Limb (tissue), 2 donors: ENCODE results near the gene APOC1.
"Not testable (repeated sequence)": the region's sequence is repeated elsewhere in the genome, so short reads cannot be mapped to it uniquely, and the experiment has no call there.

Experiments
- DNase-seq, 2 donors: peaks; one replicate each; pipeline ENCODE4 v3.0.0-alpha.2; 2016; ENCODE audit errors: extremely low spot score in 2 of 2

APOC1 gene

GRCh38 chr19:44912854-44913253, 1.6 kb upstream of the APOC1 start:
- no peak for DNase-seq

DNA sequence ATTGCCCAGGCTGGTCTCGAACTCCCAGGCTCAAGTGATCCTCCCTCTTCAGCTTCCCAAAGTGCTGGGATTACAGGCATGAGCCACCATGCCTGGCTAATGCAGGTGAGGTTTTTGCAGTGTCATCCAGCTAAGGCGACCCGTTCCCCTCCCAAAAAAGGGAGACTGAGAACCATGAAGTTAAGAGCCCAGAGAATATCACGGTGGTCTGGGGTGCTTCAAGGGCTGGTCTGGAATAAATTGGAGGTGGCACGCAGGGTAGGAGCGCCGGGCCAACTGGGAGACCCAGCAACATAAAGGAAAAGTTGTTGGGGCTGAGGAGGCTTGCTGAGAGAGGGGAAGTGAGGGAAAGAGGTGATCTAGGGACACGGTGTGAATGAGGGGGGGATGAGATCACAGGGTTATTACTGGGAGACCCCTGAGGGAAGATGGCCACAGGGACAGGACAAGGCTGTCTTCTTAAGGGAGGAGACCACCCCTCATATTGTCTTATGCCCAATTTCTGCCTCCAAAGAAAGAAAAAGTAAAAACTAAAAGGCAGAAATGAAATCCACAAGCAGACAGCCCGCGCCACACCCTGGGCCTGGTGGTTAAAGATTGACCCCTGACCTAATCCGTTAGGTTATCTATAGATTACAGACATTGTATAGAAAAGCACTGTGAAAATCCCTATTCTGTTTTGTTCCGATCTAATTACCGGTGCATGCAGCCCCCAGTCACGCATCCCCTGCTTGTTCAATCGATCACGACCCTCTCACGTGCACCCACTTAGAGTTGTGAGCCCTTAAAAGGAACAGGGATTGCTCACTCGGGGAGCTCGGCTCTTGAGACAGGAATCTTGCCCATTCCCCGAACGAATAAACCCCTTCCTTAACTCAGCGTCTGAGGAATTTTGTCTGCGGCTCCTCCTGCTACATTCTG, 636 bp upstream of the APOC1 start:
- not testable (repeated sequence) for DNase-seq

GRCh38 chr19:44924243-44924725, 9.9 kb downstream of the APOC1 start:
- DNase-seq: no peak

DNA sequence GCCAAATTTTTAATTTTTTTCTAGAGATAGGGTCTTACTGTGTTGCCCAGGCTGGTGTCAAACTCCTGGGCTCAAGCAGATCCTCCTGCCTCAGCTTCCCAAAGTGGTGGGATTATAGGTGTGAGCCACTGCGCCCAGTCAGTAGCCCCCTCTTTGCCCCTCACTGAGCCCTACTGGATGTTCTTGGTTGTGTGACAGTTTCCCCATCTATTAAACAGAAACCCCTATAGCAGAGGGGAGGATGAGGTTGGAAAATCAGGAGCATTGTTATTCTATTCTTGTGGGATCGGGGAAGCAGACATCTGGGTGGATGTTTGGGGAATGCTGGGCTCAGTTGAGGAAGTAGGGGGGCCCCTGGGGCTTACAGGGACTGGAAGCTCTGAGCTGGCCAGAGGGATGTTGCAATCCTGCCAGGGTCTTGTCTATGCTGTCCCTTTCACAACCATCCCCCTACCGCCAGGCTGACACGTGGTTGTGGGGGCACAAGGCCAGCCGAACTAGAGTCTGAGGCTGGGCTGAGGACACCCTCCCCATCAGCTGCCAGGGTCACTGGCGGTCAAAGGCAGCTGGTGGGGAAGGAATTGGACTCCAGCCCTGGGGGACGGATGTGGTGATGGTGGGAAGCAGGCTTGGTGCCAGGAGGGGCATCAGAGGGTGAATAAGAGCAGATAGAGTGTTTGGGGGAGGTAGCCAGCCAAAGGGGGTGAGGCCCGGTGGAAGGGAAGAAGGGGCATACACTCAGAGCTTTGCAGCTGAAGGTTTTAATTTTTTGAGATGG, 10.9 kb downstream of the APOC1 start:
- DNase-seq: peak in 1 of 2 donors; percentile 39

- not testable (repeated sequence) for DNase-seq
Measured at GRCh38 chr19:44926245-44927077, 12.1 kb downstream of the APOC1 start.

- DNase-seq: no peak
Measured at GRCh38 chr19:44927746-44928145, 13.3 kb downstream of the APOC1 start.

DNA sequence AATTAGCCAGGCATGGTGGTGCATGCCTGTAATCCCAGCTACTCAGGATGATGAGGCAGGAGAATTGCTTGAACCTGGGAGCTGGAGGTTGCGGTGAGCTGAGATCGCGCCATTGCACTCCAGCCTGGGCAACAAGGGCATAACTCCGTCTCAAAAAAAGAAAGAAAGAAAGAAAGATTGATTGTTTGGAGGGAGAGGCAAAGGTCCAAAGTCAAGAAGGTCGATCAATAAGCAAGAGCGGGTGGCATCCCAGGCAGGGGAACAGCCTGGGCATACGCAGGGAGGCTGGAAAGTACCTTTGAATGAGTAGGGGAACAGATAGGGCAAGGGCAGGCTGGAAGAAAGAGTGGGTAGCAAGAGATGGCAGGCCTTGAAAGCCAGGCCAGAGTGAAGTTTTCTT, 15.7 kb downstream of the APOC1 start:
- DNase-seq: no peak

DNA sequence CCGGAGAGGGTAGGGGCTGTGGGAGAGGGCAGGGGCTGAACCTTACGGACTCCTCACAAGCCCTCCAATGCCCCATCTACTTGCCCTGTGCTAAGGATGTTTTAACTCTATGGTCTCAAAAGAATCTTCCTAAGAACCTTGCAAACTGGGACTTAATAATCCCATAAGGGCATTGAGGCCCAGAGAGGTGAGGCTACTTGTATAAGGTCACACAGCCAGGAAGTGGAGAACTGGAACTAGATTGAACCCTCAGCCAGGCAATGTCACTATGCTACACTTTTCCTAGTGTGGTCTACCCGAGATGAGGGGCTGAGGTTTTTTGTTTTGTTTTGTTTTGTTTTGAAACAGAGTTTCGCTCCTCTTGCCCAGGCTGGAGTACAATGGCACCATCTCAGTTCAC, 17.1 kb downstream of the APOC1 start:
- DNase-seq: no peak

DNA sequence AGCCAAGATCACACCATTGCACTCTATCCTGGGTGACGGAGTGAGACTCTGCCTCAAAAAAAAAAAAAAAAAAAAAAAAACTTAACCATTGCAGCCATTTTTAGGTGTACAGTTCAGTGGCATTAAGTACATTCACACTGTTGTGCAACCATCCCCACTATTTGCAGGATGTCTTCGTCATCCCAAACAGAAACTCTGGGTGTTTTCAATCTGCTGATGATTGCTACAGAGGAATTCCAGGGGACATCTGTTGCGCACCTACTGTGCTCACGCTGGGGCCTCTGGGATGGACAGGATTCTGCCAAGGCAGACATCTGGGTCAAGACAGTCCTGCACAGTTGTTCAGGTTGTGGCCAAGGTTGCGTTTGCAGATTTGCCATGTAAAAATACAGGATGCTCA, 25.3 kb downstream of the APOC1 start:
- DNase-seq: no peak

DNA sequence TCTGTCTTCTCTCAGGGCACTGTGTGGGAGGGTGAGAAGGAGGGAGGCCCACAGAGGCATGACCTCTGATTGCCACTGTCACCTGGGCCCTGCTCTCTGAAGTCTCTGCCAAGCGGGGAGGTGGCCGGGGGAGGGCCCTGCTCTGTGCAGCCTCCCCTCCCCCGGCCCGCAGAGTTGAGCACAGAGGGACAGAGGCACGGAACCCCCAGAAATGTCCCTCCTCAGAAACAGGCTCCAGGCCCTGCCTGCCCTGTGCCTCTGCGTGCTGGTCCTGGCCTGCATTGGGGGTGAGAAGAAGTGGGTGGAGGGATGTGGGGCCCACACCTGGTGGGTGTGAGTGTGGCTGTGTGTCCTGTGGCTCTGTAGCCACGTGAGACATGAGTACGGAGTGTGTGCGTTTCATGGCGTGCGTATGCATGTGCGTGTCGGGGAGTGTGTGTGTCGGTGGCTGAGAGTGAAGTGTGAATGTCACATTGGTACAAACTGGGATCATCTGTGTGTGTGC, 27.7 kb downstream of the APOC1 start, which contains the start of gene APOC4:
APOC4 (plus strand) TSS at position 171 of the 505 bp plus-strand sequence; CDS start at position 212, 41 bp downstream.
- no peak for DNase-seq

GRCh38 chr19:44943801-44944249, 29.4 kb downstream of the APOC1 start:
- DNase-seq: no peak

DNA sequence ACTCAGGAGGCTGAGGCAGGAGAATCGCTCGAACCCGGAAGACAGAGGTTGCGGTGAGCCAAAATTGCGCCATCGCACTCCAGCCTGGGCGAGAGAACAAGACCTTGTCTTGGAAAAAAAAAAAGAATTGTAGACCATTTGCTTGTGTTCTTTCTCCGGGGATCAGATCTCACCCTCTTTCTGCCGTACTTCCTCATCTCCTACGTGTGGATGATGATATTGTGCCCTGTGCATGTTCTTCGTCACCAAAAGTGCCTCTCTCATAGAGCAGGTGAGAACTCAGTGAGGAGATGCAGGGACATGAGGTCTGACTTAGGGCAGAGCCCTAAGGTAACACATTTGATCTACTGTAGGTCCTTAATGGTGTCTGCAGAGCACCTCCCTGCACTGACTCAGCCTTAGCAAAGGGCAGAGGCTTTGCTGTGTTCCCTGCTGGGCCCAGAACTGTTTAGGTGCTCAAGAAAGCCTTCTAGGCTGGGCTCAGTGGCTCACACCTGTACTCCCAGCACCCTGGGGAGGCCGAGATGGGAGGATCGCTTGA, 32.7 kb downstream of the APOC1 start:
- no peak for DNase-seq

DNA sequence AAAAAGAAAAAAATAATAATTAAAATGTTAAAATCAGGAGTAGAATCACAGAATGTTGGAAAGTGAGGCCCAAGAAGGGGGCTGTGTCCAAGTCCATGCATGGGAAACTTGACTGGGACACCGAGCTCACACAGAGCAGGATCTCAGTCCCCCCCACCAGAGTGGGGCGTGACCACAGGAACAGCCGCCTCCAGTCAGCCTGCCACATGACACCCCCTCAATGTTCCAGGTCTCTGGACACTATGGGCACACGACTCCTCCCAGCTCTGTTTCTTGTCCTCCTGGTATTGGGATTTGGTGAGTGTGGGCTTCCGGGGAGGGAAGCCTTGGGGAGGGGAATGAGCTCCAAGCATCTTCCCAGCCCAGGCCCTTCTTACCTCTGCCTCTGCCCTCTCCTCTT, 33.8 kb downstream of the APOC1 start:
- no peak for DNase-seq

- no peak for DNase-seq
Measured at GRCh38 chr19:44948763-44949374, 34.5 kb downstream of the APOC1 start.

GRCh38 chr19:44949550-44949949, 35.1 kb downstream of the APOC1 start:
- DNase-seq: no peak

DNA sequence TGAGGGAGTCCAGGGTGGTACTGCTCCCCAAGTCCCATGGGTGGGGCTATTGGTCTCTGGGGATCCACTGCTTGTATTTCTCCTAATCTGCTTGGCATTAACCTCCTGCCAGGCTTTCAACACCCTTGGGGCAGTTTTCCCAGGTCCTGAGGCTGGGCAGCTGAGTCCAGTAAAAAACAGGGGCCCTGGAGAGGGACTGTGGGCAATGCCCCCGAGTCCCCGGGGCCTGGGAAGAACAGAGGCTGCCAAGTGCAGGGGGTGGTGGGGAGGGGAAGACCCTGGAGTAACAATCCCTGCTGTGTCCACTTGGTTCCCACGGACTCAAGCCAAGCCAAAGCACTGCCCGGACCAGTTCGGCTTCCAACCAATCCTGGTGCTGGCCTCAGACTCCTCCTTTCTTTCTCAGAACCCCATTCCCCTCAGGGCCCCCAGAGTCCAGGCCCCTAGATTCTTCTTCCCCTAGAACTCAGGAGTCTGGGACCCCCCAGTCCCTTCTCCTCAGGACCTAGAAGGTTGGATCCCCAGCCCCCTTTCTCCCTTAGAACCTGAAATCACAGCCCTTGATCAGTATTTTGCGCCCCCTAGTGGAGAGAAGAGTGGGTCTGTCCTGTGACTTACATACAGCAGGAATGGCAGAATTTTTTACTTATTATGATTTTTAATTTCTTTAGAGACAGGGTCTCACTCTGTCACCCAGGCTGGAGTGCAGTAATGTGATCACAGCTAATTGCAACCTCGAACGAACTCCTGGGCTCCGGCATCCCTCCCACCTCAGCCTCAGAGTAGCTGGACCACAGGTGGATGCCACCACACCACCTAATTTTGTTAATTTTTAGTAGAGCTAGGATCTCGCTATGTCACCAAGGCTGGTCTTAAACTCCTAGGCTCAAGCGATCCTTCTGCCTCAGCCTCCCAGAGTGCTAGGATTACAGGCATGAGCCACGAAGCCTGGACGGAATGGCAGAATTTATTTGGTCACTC, 37.1 kb downstream of the APOC1 start:
- peak; percentile 72 for DNase-seq

DNA sequence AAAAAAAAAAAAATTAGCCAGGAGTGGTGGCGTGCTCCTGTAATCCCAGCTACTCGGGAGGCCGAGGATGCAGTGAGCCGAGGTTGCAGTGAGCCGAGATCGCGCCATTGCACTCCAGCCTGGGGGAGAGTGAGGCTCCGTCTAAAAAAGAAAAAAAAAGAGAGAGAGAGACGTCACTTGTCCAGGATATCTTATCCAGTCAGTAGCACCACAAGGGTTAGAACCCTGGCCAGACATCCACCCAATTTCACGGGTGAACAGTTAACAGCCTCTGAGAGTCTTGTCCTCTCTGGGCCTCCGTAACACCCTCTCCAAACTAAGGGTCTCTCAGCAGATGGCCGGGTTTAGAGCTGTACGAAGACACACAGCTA, 39.9 kb downstream of the APOC1 start:
- no peak for DNase-seq

DNA sequence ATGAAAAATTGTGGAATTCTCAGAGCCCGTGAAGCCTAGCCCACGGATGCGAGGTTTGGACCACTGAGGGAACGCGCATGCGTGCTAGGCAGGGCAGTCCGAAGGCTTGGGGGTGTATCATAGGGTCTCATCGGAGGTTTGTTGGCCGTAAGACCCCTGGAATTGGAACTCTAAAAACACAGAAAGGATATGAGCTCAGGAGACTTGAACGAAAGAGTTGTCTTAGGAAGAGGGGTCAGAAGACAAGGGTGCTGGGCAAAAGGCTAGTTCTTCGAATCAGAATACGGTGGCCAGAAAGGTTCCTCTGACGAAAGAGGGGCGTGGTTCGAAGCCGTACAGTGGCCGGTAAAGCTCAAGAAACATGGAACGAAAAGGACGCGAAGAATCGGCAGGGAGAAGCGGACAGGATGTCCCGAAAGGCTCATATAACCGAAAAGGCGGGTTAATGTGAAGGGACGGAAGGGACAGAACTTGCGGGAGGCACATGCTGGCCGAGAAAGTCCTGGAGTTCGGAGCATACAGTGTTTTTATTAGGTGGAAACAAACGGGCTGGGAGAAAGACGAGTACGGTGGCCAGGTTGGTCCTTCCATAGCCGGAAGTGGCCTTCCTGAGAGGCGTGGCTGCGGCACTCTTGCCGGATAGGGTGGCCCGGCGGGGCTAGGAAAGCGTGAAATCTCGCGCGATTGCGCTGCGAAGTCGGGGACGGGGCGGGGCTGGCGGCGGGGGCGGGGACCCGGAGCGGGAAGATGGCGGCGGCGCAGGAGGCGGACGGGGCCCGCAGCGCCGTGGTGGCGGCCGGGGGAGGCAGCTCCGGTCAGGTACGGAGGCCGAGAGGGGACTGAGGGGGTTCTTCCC, 40.5 kb downstream of the APOC1 start, which contains the start of gene CLPTM1:
CLPTM1 (plus strand) TSS at position 732 of the 856 bp plus-strand sequence; CDS start at position 748, 16 bp downstream.
- peak; percentile 98 for DNase-seq
